Upper lobe of right lung (tissue), 1 donor: Measurements from ENCODE around the gene PEX14. TPM values are rescaled to one million over a fixed set of nuclear protein-coding genes. Genes with fewer than 3 reads are reported as not detected.
A peak's percentile ranks its signal among the peaks of the same experiment; 100 is the strongest.

ENCODE experiments used
- ATAC-seq: fragments of 200-7000 bp; cut with Tn5 transposase; one replicate; pipeline ENCODE4 v1.9.1; 2020; ENCODE audit warnings: mild to moderate bottlenecking, moderate library complexity
- DNase-seq: peaks from one replicate; pipeline ENCODE4 v3.0.0-alpha.2; 2020
- H3K27ac ChIP-seq: fragments of 200-600 bp; one replicate; pipeline ENCODE4 v1.8.0; 2022
- H3K27me3 ChIP-seq: fragments of 200-600 bp; one replicate; pipeline ENCODE4 v1.8.0; 2022; ENCODE audit warnings: mild to moderate bottlenecking
- H3K36me3 ChIP-seq: fragments of 200-600 bp; one replicate; pipeline ENCODE4 v1.8.0; 2022
- H3K4me1 ChIP-seq: fragments of 200-600 bp; one replicate; pipeline ENCODE4 v1.8.0; 2022
- H3K4me3 ChIP-seq: fragments of 200-600 bp; one replicate; pipeline ENCODE4 v1.8.0; 2022; ENCODE audit warnings: mild to moderate bottlenecking
- H3K9me3 ChIP-seq: fragments of 200-600 bp; one replicate; pipeline ENCODE4 v1.8.0; 2022
- intact Hi-C: fragments of 100-400 bp; cut with DNase I; formaldehyde crosslinking; loops from one replicate; pipeline ENCODE4 v1.11.0; 2022
- total RNA-seq: library from RNA; stranded (reverse); fragmentation: NEBNext Ultra II Directional; extraction: Animal tissue kit (Norgen Biotek cat#: 25700); gene quantifications from one replicate; pipeline ENCODE4 v1.2.1, GENCODE V29; 2021
- TF ChIP-seq, protein P1 (sequence below): fragments of 200-600 bp; IDR thresholded peaks from one replicate; pipeline ENCODE4 v1.8.0; 2022; ENCODE audit warnings: antibody characterized with exemption
- donor health status: DM: no; HTN: yes; CAD: no; lungs with severe emphysema.

The PEX14 gene
- total RNA-seq, 1 donor from 2014 or later = 25.8 TPM

- ATAC-seq (no peak), DNase-seq (peak; percentile 56)
- intact Hi-C loops = no loop called here
- H3K4me3 ChIP-seq = no peak overlapping the region
- H3K9me3 ChIP-seq = no peaks in the 10 kb centered on the region
- no peaks in the 10 kb centered on the region for H3K27me3 ChIP-seq
- H3K27ac ChIP-seq = no peak overlapping the region
- H3K4me1 ChIP-seq = peaks cover 12% of the 10 kb centered on the region
- H3K36me3 ChIP-seq = no peaks in the 10 kb centered on the region
- TF ChIP-seq, protein P1, sequence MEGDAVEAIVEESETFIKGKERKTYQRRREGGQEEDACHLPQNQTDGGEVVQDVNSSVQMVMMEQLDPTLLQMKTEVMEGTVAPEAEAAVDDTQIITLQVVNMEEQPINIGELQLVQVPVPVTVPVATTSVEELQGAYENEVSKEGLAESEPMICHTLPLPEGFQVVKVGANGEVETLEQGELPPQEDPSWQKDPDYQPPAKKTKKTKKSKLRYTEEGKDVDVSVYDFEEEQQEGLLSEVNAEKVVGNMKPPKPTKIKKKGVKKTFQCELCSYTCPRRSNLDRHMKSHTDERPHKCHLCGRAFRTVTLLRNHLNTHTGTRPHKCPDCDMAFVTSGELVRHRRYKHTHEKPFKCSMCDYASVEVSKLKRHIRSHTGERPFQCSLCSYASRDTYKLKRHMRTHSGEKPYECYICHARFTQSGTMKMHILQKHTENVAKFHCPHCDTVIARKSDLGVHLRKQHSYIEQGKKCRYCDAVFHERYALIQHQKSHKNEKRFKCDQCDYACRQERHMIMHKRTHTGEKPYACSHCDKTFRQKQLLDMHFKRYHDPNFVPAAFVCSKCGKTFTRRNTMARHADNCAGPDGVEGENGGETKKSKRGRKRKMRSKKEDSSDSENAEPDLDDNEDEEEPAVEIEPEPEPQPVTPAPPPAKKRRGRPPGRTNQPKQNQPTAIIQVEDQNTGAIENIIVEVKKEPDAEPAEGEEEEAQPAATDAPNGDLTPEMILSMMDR = no peak
Observed at GRCh38 chr1:10629816-10630571, 155.2 kb downstream of the PEX14 start.

DNA sequence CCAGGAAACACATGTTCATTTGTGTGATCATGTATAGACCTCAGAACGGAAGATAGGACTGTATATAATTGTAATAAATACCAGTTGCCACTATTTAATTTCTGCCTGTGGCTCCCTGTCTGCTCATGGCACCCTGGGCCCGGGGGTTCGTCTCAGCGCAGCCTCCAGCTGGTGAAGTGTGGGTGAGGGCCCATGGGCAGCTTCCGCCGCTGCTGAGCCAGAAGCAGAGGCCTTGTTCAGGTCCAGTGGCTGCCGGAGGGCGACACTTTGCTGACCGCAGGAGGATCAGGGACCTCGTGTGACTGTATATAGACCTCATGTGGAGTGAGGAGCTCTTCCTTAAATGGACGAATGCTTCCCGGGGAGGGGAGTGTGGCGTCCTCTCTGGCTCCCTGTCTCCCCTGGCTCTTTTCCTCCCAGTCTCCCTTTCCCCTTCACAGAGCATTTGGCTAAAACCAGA, 155.9 kb downstream of the PEX14 start:
- Histone ChIP-seq H3K4me3 (no peak overlapping the region), H3K4me1 (peaks cover 19% of the 10 kb centered on the region), H3K36me3 (no peaks in the 10 kb centered on the region), H3K27ac (no peak overlapping the region), H3K27me3 (no peaks in the 10 kb centered on the region), H3K9me3 (no peaks in the 10 kb centered on the region)
- intact Hi-C loops = no loop called here
- ATAC-seq (no peak), DNase-seq (peak; percentile 30)
- TF ChIP-seq, protein P1 = no peak

GRCh38 chr1:10631121-10631810, 156.5 kb downstream of the PEX14 start:
- TF ChIP-seq, protein P1 = no peak
- intact Hi-C loops = no loop called here
- peak; percentile 61 for DNase-seq
- Histone ChIP-seq H3K4me3 (no peak overlapping the region), H3K36me3 (no peaks in the 10 kb centered on the region), H3K27ac (no peak overlapping the region), H3K27me3 (no peaks in the 10 kb centered on the region), H3K4me1 (peaks cover 19% of the 10 kb centered on the region), H3K9me3 (no peaks in the 10 kb centered on the region)
- ATAC-seq = no peak

GRCh38 chr1:10631811-10632593, 157.3 kb downstream of the PEX14 start:
- DNase-seq (peak; percentile 51), ATAC-seq (no peak)
- no peaks in the 10 kb centered on the region for H3K36me3 ChIP-seq
- intact Hi-C loops = no loop called here
- H3K4me1 ChIP-seq = peaks cover 19% of the 10 kb centered on the region
- H3K4me3 ChIP-seq = no peak overlapping the region
- peak overlapping the region; percentile 36 for H3K27ac ChIP-seq
- TF ChIP-seq, protein P1 = no peak
- no peaks in the 10 kb centered on the region for H3K27me3 ChIP-seq
- no peaks in the 10 kb centered on the region for H3K9me3 ChIP-seq

DNA sequence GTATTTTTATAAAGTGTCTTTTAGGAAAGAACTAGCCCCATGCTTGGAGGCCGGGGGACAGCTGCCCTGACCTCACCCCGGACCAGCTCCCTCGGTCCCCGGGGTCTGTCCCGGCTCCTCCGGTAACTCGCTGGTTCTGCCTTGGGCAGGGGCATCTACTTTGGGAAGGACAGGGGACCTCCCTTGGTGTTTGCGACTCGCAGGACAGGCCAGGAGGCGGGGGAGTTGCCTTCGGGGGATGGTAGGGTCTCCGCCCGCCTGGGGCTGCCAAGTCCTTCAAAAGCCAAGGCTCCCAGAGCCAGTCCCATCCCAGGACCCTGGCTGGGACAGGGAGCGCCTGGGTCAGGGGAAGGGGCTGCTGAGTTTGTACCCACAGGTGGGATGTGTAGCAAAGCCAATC, 157.9 kb downstream of the PEX14 start:
- H3K4me1 ChIP-seq = peaks cover 19% of the 10 kb centered on the region
- H3K27ac ChIP-seq = peak overlapping the region; percentile 36
- H3K9me3 ChIP-seq = no peaks in the 10 kb centered on the region
- intact Hi-C loops = no loop called here
- no peak overlapping the region for H3K4me3 ChIP-seq
- H3K27me3 ChIP-seq = no peaks in the 10 kb centered on the region
- ATAC-seq = no peak
- peaks cover 6% of the 10 kb centered on the region for H3K36me3 ChIP-seq
- peak; percentile 59 for DNase-seq
- TF ChIP-seq, protein P1 = no peak
